SH-SY5Y (cell line): ENCODE data around the gene HSPB6.

Source experiments
- GATA2 ChIP-seq: IDR thresholded peaks from 2 replicates; pipeline ENCODE4 v1.6.1; 2011; ENCODE audit warnings: mild to moderate bottlenecking, low read depth, low read length
- GATA3 ChIP-seq: IDR thresholded peaks from 2 replicates; pipeline ENCODE4 v1.6.1; 2011; ENCODE audit warnings: low read depth, mild to moderate bottlenecking, low read length, moderate library complexity

DNA sequence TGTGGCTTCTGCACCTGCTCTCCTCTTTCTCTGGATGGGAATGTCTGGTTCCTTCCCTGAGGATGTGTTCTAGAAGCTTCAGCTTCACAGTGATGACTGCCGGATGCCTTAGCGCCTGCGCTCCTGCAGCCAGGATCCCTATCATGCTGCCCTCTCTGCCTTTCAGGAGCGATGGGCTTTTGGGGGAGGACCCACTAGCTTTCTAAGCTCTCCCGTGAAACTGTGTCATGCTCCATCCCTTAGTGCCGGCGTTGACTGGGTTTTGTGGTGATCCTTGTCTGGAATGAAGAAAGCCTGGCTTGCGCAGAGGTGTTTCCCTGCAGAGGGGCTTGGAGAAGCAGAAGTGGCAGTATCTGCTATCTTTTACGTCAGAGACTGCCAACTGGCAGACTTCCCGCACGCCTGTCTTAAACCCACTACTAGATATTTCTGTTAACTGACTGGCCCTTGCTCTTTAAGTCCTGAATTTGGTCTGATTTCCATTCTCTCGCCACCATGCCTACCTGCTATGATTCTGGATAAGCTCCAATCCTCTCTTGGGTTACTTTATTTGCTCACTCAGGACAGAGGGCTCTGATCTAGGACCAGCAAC is 42.8 kb downstream of the HSPB6 start:
- TF ChIP-seq GATA2: no peak
- TF ChIP-seq GATA3: no peak
